H9 (cell line): ENCODE measurements around the gene RALGAPA1. TPM values are rescaled to one million over a fixed set of nuclear protein-coding genes. Genes with fewer than 3 reads are reported as not detected.

Source experiments
- DNase-seq: peaks from one replicate; pipeline ENCODE4 v3.0.0-alpha.2; 2017
- H2AFZ ChIP-seq: one replicate; pipeline ENCODE4 v1.6.1; 2013; ENCODE audit warnings: mild to moderate bottlenecking, low read length, control low read depth, moderate library complexity
- H2AK5ac ChIP-seq: 2 replicates; pipeline ENCODE4 v1.6.1; 2013; ENCODE audit warnings: low read length, control low read depth, mixed read lengths; ENCODE audit not compliant: insufficient read length
- H2BK120ac ChIP-seq: one replicate; pipeline ENCODE4 v1.6.1; 2013; ENCODE audit warnings: low read depth, mild to moderate bottlenecking, low read length, control low read depth, inconsistent platforms; ENCODE audit not compliant: poor library complexity, severe bottlenecking
- H2BK12ac ChIP-seq: 2 replicates; pipeline ENCODE4 v1.6.1; 2013; ENCODE audit warnings: low read length, control low read depth, mixed read lengths, low read depth; ENCODE audit not compliant: insufficient read length
- H2BK15ac ChIP-seq: 2 replicates; pipeline ENCODE4 v1.6.1; 2013; ENCODE audit warnings: low read depth, low read length, control low read depth
- H2BK20ac ChIP-seq: one replicate; pipeline ENCODE4 v1.6.1; 2013; ENCODE audit warnings: low read depth, mild to moderate bottlenecking, low read length, control low read depth, inconsistent platforms; ENCODE audit not compliant: poor library complexity, severe bottlenecking
- H2BK5ac ChIP-seq: 2 replicates; pipeline ENCODE4 v1.6.1; 2013; ENCODE audit warnings: low read length, control low read depth, mixed read lengths; ENCODE audit not compliant: insufficient read length
- H3K14ac ChIP-seq: 2 replicates; pipeline ENCODE4 v1.6.1; 2013; ENCODE audit warnings: low read length, control low read depth; ENCODE audit not compliant: insufficient read depth
- H3K18ac ChIP-seq: 2 replicates; pipeline ENCODE4 v1.6.1; 2013; ENCODE audit warnings: low read depth, mild to moderate bottlenecking, mixed read lengths, low read length, control low read depth; ENCODE audit not compliant: insufficient read length
- H3K23ac ChIP-seq: 2 replicates; pipeline ENCODE4 v1.6.1; 2013; ENCODE audit warnings: low read length, control low read depth, mixed read lengths, low read depth; ENCODE audit not compliant: insufficient read length
- H3K23me2 ChIP-seq: 2 replicates; pipeline ENCODE4 v1.6.1; 2013; ENCODE audit warnings: low read depth, mild to moderate bottlenecking, mixed read lengths, low read length, control low read depth; ENCODE audit not compliant: insufficient read length, poor library complexity, severe bottlenecking
- H3K27ac ChIP-seq: 2 replicates; pipeline ENCODE4 v1.5.1; 2013; ENCODE audit warnings: low read length, control low read depth, mixed read lengths, low read depth; ENCODE audit not compliant: insufficient read length
- H3K27me3 ChIP-seq: 2 replicates; pipeline ENCODE4 v1.6.1; 2013; ENCODE audit warnings: low read length, control low read depth, inconsistent platforms; ENCODE audit not compliant: insufficient read depth
- H3K4ac ChIP-seq: 2 replicates; pipeline ENCODE4 v1.6.1; 2013; ENCODE audit warnings: low read depth, mild to moderate bottlenecking, control low read depth, inconsistent platforms, low read length, moderate library complexity
- H3K4me1 ChIP-seq: 2 replicates; pipeline ENCODE4 v1.6.1; 2013; ENCODE audit warnings: low read length, control low read depth, inconsistent platforms; ENCODE audit not compliant: insufficient read depth
- H3K4me2 ChIP-seq: 2 replicates; pipeline ENCODE4 v1.6.1; 2013; ENCODE audit warnings: low read length, control low read depth, mixed read lengths; ENCODE audit not compliant: insufficient read length, insufficient read depth
- H3K56ac ChIP-seq: 2 replicates; pipeline ENCODE4 v1.6.1; 2013; ENCODE audit warnings: low read depth, mild to moderate bottlenecking, mixed read lengths, low read length, control low read depth; ENCODE audit not compliant: insufficient read length
- H3K79me1 ChIP-seq: 2 replicates; pipeline ENCODE4 v1.6.1; 2013; ENCODE audit warnings: low read depth, mild to moderate bottlenecking, moderate library complexity, low read length, control low read depth, inconsistent platforms; ENCODE audit not compliant: insufficient read depth, poor library complexity, severe bottlenecking
- H3K79me2 ChIP-seq: 2 replicates; pipeline ENCODE4 v1.6.1; 2013; ENCODE audit warnings: low read length, control low read depth, inconsistent platforms; ENCODE audit not compliant: insufficient read depth
- H3K9ac ChIP-seq: 2 replicates; pipeline ENCODE4 v1.6.1; 2013; ENCODE audit warnings: low read length, control low read depth, mixed read lengths; ENCODE audit not compliant: insufficient read length; ENCODE audit errors: extremely low read depth
- H3K9me3 ChIP-seq: one replicate; pipeline ENCODE4 v1.6.1; 2013; ENCODE audit warnings: low read depth, low read length, inconsistent platforms; ENCODE audit not compliant: control insufficient read depth
- H3T11ph ChIP-seq: one replicate; pipeline ENCODE4 v1.6.1; 2013; ENCODE audit warnings: mild to moderate bottlenecking, low read length, control low read depth, inconsistent platforms
- H4K20me1 ChIP-seq: one replicate; pipeline ENCODE4 v1.6.1; 2013; ENCODE audit not compliant: control insufficient read depth, insufficient read length, insufficient read depth
- H4K5ac ChIP-seq: 2 replicates; pipeline ENCODE4 v1.6.1; 2013; ENCODE audit warnings: low read depth, mild to moderate bottlenecking, mixed read lengths, low read length, control low read depth; ENCODE audit not compliant: insufficient read length
- H4K8ac ChIP-seq: replicated peaks from 2 replicates; pipeline ENCODE4 v1.6.1; 2013; ENCODE audit warnings: low read length, control low read depth, mixed read lengths, low read depth; ENCODE audit not compliant: insufficient read length
- H4K91ac ChIP-seq: 2 replicates; pipeline ENCODE4 v1.6.1; 2013; ENCODE audit warnings: low read depth, mild to moderate bottlenecking, moderate library complexity, mixed read lengths, low read length, control low read depth; ENCODE audit not compliant: insufficient read length
- H3K27ac Mint-ChIP-seq, 3 experiments: 2 replicates in 2 of 3; 3 replicates in 1 of 3; pipeline ENCODE4 v1.8.0; 2020 to 2021; ENCODE audit warnings: mixed read lengths in 3 of 3, mild to moderate bottlenecking in 1 of 3, moderate library complexity in 1 of 3
- H3K27me3 Mint-ChIP-seq: 2 replicates; pipeline ENCODE4 v1.8.0; 2021; ENCODE audit warnings: low read depth, mild to moderate bottlenecking, moderate library complexity, mixed read lengths
- H3K36me3 Mint-ChIP-seq, 3 experiments: 2 replicates in 2 of 3; 3 replicates in 1 of 3; pipeline ENCODE4 v1.8.0; 2020 to 2021; ENCODE audit warnings: low read depth in 3 of 3, mixed read lengths in 3 of 3; ENCODE audit not compliant: insufficient read depth in 1 of 3
- H3K4me1 Mint-ChIP-seq, 2 experiments: 2 replicates each; pipeline ENCODE4 v1.8.0; 2020; ENCODE audit warnings: mixed read lengths in 2 of 2
- H3K4me3 Mint-ChIP-seq, 2 experiments: 2 replicates in 1 of 2; 3 replicates in 1 of 2; pipeline ENCODE4 v1.8.0; 2020 to 2021; ENCODE audit warnings: mild to moderate bottlenecking in 2 of 2, mixed read lengths in 2 of 2, moderate library complexity in 1 of 2
- H3K9me3 Mint-ChIP-seq, 2 experiments: 2 replicates in 1 of 2; 3 replicates in 1 of 2; pipeline ENCODE4 v1.8.0; 2020; ENCODE audit warnings: mild to moderate bottlenecking in 2 of 2, mixed read lengths in 2 of 2, moderate library complexity in 1 of 2
- CTCF ChIP-seq: fragments of 200-600 bp; sonication (generic); conservative IDR thresholded peaks from 3 replicates; pipeline ENCODE4 v1.8.0; 2021; ENCODE audit warnings: antibody characterized with exemption, mild to moderate bottlenecking
- WGBS: extraction: QIAGEN DNeasy Blood & Tissue Kit; methylation state at CpG from one replicate; pipeline ENCODE4 v1.1.7; 2013; ENCODE audit warnings: missing lambda C conversion rate, low lambda C conversion rate, mixed read lengths; ENCODE audit not compliant: insufficient read length; ENCODE audit errors: extremely low coverage; 5-methylcytosine and 5-hydroxymethylcytosine counted together
- total RNA-seq: library from RNA; stranded (reverse); gene quantifications from 2 replicates; pipeline ENCODE4 v1.2.1, GENCODE V29; 2021

The RALGAPA1 gene
- total RNA-seq, 1 experiment from 2014 or later = 29.8 TPM

DNA sequence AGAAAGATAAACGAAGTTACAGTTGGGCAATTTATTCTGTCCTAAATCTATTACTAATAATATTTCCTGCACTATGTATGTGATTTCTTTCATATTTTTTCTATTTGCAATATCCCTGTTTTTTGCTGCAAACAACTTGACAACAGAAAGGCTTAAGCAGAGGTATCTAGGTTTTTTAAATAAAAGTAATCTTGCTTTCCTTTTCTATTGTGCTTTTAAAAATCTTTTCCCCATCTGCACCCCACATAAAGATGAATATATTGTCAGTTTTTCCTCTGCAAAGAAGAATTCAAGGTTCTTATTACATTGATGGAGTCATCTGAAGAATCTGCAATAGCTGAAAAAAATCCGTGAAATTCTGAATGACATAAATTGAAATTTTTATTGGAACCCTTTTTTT lies 502 bp upstream of the RALGAPA1 start:
- Histone ChIP-seq H3K56ac (no peak overlapping the region), H2BK20ac (no peak overlapping the region), H3K27me3 (no peaks in the 10 kb centered on the region), H2AK5ac (no peak overlapping the region), H3K23ac (no peak overlapping the region), H3K18ac (no peak overlapping the region), H3K27ac (no peak overlapping the region), H2BK15ac (no peak overlapping the region), H2BK12ac (no peak overlapping the region), H4K5ac (no peak overlapping the region), H2AFZ (no peak overlapping the region), H4K91ac (no peak overlapping the region), H3K9me3 (no peaks in the 10 kb centered on the region), H2BK5ac (no peak overlapping the region), H3K23me2 (peaks cover 3% of the 10 kb centered on the region), H3K9ac (no peak overlapping the region), H2BK120ac (no peak overlapping the region), H3K4me1 (no peaks in the 10 kb centered on the region), H3T11ph (no peak overlapping the region), H4K20me1 (no peaks in the 10 kb centered on the region), H3K79me2 (no peaks in the 10 kb centered on the region), H3K14ac (no peak overlapping the region), H4K8ac (no peak overlapping the region), H3K79me1 (no peaks in the 10 kb centered on the region), H3K4ac (no peak overlapping the region), H3K4me2 (no peak overlapping the region)
- Mint-ChIP-seq H3K27me3 (no peaks in the 10 kb centered on the region), H3K36me3 (no peaks in the 10 kb centered on the region), H3K27ac (peak overlapping the region in 1 of 3 experiments; percentile 94; a peak in 1 of 7 replicates), H3K4me3 (peak overlapping the region; percentile 85 to 95; a peak in 4 of 5 replicates), H3K4me1 (peaks cover 15 to 17% of the 10 kb centered on the region in 2 experiments), H3K9me3 (no peaks in the 10 kb centered on the region)
- WGBS = no CpG with 5 or more reads among the region's 2 CpGs
- no peak for TF ChIP-seq CTCF
- no peak for DNase-seq
